DOHH2 (cell line): ENCODE measurements around the gene DOCK1.

Source experiments
- H3F3A ChIP-seq: fragments of 200-600 bp; sonication (generic), shearing (Covaris generic); 2 replicates; pipeline ENCODE4 v1.6.0; 2016; ENCODE audit warnings: antibody characterized with exemption, mild to moderate bottlenecking; ENCODE audit not compliant: control insufficient read depth, insufficient read depth
- H3K27ac ChIP-seq: fragments of 200-600 bp; sonication (generic); 2 replicates; pipeline ENCODE4 v1.5.1; 2014; ENCODE audit warnings: low read depth, mild to moderate bottlenecking, low read length, moderate library complexity
- H3K27me3 ChIP-seq: fragments of 200-600 bp; sonication (generic); 2 replicates; pipeline ENCODE4 v1.6.1; 2014; ENCODE audit warnings: mild to moderate bottlenecking, low read length, mixed read lengths; ENCODE audit not compliant: control insufficient read depth
- H3K36me3 ChIP-seq: fragments of 200-600 bp; sonication (generic); 2 replicates; pipeline ENCODE4 v1.6.1; 2014; ENCODE audit warnings: mild to moderate bottlenecking, low read length, moderate library complexity, mixed read lengths; ENCODE audit not compliant: control insufficient read depth
- H3K4me1 ChIP-seq: fragments of 200-600 bp; sonication (generic); 2 replicates; pipeline ENCODE4 v1.6.1; 2014; ENCODE audit warnings: mild to moderate bottlenecking, low read length, mixed read lengths; ENCODE audit not compliant: control insufficient read depth
- H3K4me2 ChIP-seq: fragments of 200-600 bp; sonication (generic); 2 replicates; pipeline ENCODE4 v1.6.0; 2014; ENCODE audit warnings: mild to moderate bottlenecking, low read length, moderate library complexity
- H3K4me3 ChIP-seq: fragments of 200-600 bp; sonication (generic); 2 replicates; pipeline ENCODE4 v1.5.1; 2014; ENCODE audit warnings: mild to moderate bottlenecking, low read length, mixed read lengths
- H3K79me2 ChIP-seq: fragments of 200-600 bp; sonication (generic); 2 replicates; pipeline ENCODE4 v1.6.1; 2014; ENCODE audit warnings: mild to moderate bottlenecking, low read length, mixed read lengths; ENCODE audit not compliant: control insufficient read depth
- H3K9me2 ChIP-seq: fragments of 200-600 bp; sonication (generic); replicated peaks from 2 replicates; pipeline ENCODE4 v1.6.1; 2014; ENCODE audit warnings: mild to moderate bottlenecking, low read length, mixed read lengths; ENCODE audit not compliant: control insufficient read depth
- H3K9me3 ChIP-seq: fragments of 200-600 bp; sonication (generic); 2 replicates; pipeline ENCODE4 v1.6.1; 2014; ENCODE audit warnings: antibody characterized with exemption, low read length, mixed read lengths; ENCODE audit not compliant: control insufficient read depth, insufficient read depth
- H4K20me1 ChIP-seq: fragments of 200-600 bp; sonication (generic); 2 replicates; pipeline ENCODE4 v1.6.0; 2014; ENCODE audit warnings: low read depth, mild to moderate bottlenecking, antibody characterized with exemption, low read length, moderate library complexity; ENCODE audit not compliant: control insufficient read depth, insufficient read depth
- EZH2phosphoT487 ChIP-seq: fragments of 200-600 bp; sonication (generic); IDR thresholded peaks from 2 replicates; pipeline ENCODE4 v1.6.1; 2017; ENCODE audit warnings: borderline replicate concordance, mild to moderate bottlenecking, antibody characterized with exemption, low read length, moderate library complexity, mixed read lengths
- TF ChIP-seq, protein P1 (sequence below): fragments of 200-600 bp; sonication (generic); IDR thresholded peaks from one replicate; pipeline ENCODE4 v1.5.1; 2014; ENCODE audit warnings: antibody characterized with exemption, mild to moderate bottlenecking, low read depth, low read length; ENCODE audit not compliant: poor library complexity, severe bottlenecking

Gene DOCK1

DNA sequence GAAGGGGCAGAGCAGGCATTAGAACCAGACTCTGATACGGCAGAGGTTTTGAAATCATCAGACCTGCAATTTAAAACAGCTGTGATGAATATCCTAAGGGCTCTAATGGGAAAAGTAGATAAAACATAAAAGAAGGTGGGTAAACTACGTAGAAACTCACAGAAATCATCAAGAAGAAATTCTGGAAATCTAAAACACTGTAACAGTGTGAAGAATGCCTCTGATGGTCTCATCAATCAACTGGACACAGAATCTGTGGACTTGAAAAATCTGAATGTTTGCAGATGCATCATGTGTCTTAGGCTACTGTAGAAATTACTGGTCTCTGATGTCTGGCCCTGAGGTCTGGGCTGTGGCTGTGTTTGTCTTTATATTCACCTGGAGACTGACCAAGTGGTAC lies 470.8 kb downstream of the DOCK1 start:
- no peaks in the 10 kb centered on the region for H3K79me2 ChIP-seq
- no peaks in the 10 kb centered on the region for H3K36me3 ChIP-seq
- H3K9me2 ChIP-seq = no peaks in the 10 kb centered on the region
- no peaks in the 10 kb centered on the region for H3K27me3 ChIP-seq
- H3K4me2 ChIP-seq = no peak overlapping the region
- no peak for TF ChIP-seq EZH2phosphoT487
- TF ChIP-seq, protein P1, sequence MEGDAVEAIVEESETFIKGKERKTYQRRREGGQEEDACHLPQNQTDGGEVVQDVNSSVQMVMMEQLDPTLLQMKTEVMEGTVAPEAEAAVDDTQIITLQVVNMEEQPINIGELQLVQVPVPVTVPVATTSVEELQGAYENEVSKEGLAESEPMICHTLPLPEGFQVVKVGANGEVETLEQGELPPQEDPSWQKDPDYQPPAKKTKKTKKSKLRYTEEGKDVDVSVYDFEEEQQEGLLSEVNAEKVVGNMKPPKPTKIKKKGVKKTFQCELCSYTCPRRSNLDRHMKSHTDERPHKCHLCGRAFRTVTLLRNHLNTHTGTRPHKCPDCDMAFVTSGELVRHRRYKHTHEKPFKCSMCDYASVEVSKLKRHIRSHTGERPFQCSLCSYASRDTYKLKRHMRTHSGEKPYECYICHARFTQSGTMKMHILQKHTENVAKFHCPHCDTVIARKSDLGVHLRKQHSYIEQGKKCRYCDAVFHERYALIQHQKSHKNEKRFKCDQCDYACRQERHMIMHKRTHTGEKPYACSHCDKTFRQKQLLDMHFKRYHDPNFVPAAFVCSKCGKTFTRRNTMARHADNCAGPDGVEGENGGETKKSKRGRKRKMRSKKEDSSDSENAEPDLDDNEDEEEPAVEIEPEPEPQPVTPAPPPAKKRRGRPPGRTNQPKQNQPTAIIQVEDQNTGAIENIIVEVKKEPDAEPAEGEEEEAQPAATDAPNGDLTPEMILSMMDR = no peak
- H3F3A ChIP-seq = no peaks in the 10 kb centered on the region
- no peaks in the 10 kb centered on the region for H3K9me3 ChIP-seq
- H4K20me1 ChIP-seq = no peaks in the 10 kb centered on the region
- H3K4me3 ChIP-seq = no peak overlapping the region
- no peaks in the 10 kb centered on the region for H3K4me1 ChIP-seq
- no peak overlapping the region for H3K27ac ChIP-seq

DNA sequence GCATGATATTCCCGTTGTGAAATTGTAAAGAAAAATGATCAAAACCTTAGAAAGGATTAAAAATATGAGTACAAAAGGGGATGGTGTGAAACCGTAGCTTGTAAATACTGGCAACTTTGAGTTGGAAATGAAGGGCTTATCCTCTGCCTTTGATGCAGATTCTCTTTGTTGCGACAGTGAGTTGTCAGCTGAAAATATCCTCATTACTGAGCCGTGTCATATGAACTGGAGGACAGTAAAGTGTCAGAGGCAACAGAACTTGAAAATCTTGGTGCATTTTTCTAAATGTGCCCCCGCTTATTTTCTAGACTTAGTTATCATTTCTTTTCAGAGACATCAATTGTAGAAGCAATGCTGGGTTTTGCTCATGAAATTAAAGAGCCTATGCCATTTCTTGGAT lies 473.4 kb downstream of the DOCK1 start:
- no peaks in the 10 kb centered on the region for H3K4me1 ChIP-seq
- no peak overlapping the region for H3K4me3 ChIP-seq
- no peaks in the 10 kb centered on the region for H3K9me2 ChIP-seq
- no peaks in the 10 kb centered on the region for H4K20me1 ChIP-seq
- H3K27me3 ChIP-seq = no peaks in the 10 kb centered on the region
- no peak overlapping the region for H3K4me2 ChIP-seq
- TF ChIP-seq EZH2phosphoT487 = no peak
- TF ChIP-seq, protein P1 = no peak
- H3K79me2 ChIP-seq = no peaks in the 10 kb centered on the region
- no peak overlapping the region for H3K27ac ChIP-seq
- H3K36me3 ChIP-seq = no peaks in the 10 kb centered on the region
- H3F3A ChIP-seq = no peaks in the 10 kb centered on the region
- H3K9me3 ChIP-seq = no peaks in the 10 kb centered on the region

DNA sequence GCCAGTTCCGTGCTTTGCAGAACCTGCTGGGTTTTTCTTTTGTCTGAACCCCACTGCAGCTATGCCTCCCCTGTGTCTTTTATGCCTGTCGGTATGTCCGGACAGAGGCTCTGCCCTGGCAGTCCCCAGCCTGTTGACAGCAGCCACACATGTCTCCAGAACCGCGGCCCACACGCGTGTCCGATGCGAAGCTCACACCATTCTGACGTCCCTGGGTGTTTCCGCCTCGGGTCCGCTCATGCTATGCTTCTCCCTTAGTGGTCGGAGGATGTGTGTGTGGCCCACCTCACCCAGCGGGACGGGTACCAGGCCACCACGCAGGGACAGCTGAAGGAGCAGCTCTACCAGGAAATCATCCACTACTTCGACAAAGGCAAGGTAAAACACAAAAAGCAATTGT lies 479.3 kb downstream of the DOCK1 start:
- H3K4me1 ChIP-seq = no peaks in the 10 kb centered on the region
- H4K20me1 ChIP-seq = no peaks in the 10 kb centered on the region
- no peak overlapping the region for H3K27ac ChIP-seq
- no peaks in the 10 kb centered on the region for H3K27me3 ChIP-seq
- H3K79me2 ChIP-seq = no peaks in the 10 kb centered on the region
- no peaks in the 10 kb centered on the region for H3F3A ChIP-seq
- H3K9me3 ChIP-seq = no peaks in the 10 kb centered on the region; the same call in 1 of the 2 replicates
- no peak for TF ChIP-seq EZH2phosphoT487
- TF ChIP-seq, protein P1 = no peak
- H3K9me2 ChIP-seq = no peaks in the 10 kb centered on the region
- no peak overlapping the region for H3K4me2 ChIP-seq
- H3K4me3 ChIP-seq = no peak overlapping the region
- H3K36me3 ChIP-seq = no peaks in the 10 kb centered on the region

DNA sequence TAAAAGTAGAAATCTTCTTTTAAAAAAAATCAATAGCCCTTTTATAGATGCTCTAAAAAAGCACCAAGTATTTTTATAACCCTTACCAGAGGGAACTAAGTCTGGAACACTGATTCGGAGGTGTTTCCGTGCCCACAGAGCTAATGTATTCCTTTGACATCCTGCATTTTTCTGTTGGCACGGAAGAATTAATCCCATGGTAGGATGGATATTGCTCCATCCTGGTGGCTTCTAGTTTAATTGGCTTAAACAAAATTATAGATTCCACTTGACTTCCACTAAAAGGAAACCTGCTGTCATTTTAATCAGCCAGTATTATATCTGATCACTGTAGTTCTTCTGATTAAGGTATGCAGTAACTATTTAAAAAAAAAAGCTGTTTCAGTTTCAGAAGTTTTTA lies 479.8 kb downstream of the DOCK1 start:
- Histone ChIP-seq H3K4me3 (no peak overlapping the region), H3K4me1 (no peaks in the 10 kb centered on the region), H3K9me3 (no peaks in the 10 kb centered on the region; the same call in 1 of the 2 replicates), H3K9me2 (no peaks in the 10 kb centered on the region), H3F3A (no peaks in the 10 kb centered on the region), H3K27ac (no peak overlapping the region), H3K36me3 (no peaks in the 10 kb centered on the region), H3K79me2 (no peaks in the 10 kb centered on the region), H3K27me3 (no peaks in the 10 kb centered on the region), H3K4me2 (no peak overlapping the region), H4K20me1 (no peaks in the 10 kb centered on the region)
- no peak for TF ChIP-seq EZH2phosphoT487
- TF ChIP-seq, protein P1 = no peak
